SW 1271 (cell line): Measurements from ENCODE around the gene CHRNG.

ENCODE experiments used
- DNase-seq, 2 experiments: peaks; one replicate each; lab custom pipeline; 2025; lab: John Stamatoyannopoulos, UW

The CHRNG gene

GRCh38 chr2:232539298-232540231 lies at the start of gene CHRNG:
CHRNG (plus strand) TSS chr2:232539692; CDS start chr2:232539748, 56 bp downstream.
- DNase-seq: no peak

- DNase-seq: no peak
These were observed 49.0 kb upstream of the CHRNG start for GRCh38 chr2:232490221-232491138.

GRCh38 chr2:232491139-232491780 lies 48.2 kb upstream of the CHRNG start:
- DNase-seq: no peak

- no peak for DNase-seq
These were observed 47.1 kb upstream of the CHRNG start for GRCh38 chr2:232492236-232492848.

GRCh38 chr2:232492963-232493700 lies 46.4 kb upstream of the CHRNG start:
- DNase-seq: no peak

- DNase-seq: no peak
These were observed 45.6 kb upstream of the CHRNG start for GRCh38 chr2:232493701-232494474.

- no peak for DNase-seq
These were observed 45.0 kb upstream of the CHRNG start for GRCh38 chr2:232494542-232494941.

- no peak for DNase-seq
These were observed 44.2 kb upstream of the CHRNG start for GRCh38 chr2:232495292-232495691.

- no peak for DNase-seq
These were observed 42.8 kb upstream of the CHRNG start for GRCh38 chr2:232496501-232497270.

- DNase-seq: no peak
These were observed 42.1 kb upstream of the CHRNG start for GRCh38 chr2:232497348-232497747.

GRCh38 chr2:232498452-232498851 lies 41.0 kb upstream of the CHRNG start:
- no peak for DNase-seq

GRCh38 chr2:232501331-232501771 lies 38.1 kb upstream of the CHRNG start:
- no peak for DNase-seq

- DNase-seq: no peak
These were observed 37.6 kb upstream of the CHRNG start for GRCh38 chr2:232501794-232502390.

GRCh38 chr2:232502511-232502910 lies 37.0 kb upstream of the CHRNG start:
- DNase-seq: no peak

GRCh38 chr2:232502911-232503808 lies 36.3 kb upstream of the CHRNG start:
- DNase-seq: no peak

GRCh38 chr2:232503809-232504323 lies 35.6 kb upstream of the CHRNG start:
- no peak for DNase-seq

- DNase-seq: no peak
These were observed 35.1 kb upstream of the CHRNG start for GRCh38 chr2:232504438-232504837.

- DNase-seq: no peak
These were observed 33.6 kb upstream of the CHRNG start for GRCh38 chr2:232505856-232506255.
